Activated CD8-positive, alpha-beta T cell treated with anti-CD3 and anti-CD28 coated beads, Interleukin-2, amount 10 ng/mL, durations not matched to agents 7 days and 5 days (primary cell): ENCODE data around the gene CLSTN1. TPM values are rescaled to one million over a fixed set of nuclear protein-coding genes. Genes with fewer than 3 reads are reported as not detected.
A peak's percentile ranks its signal among the peaks of the same experiment; 100 is the strongest.
"Not testable (repeated sequence)": the region's sequence is repeated elsewhere in the genome, so short reads cannot be mapped to it uniquely, and the experiment has no call there.

ENCODE experiments used
- ATAC-seq: fragments of 150-1000 bp; cut with Tn5 transposase; one replicate; pipeline ENCODE4 v1.10.0; 2021; ENCODE audit warnings: moderate library complexity
- CTCF ChIA-PET: fragments of 350-600 bp; sonication (Branson Sonifier 250); formaldehyde crosslinking; loops from one replicate; lab custom pipeline; 2021; ENCODE audit warnings: antibody characterized with exemption; lab: Charles Lee
- POLR2A ChIA-PET: fragments of 350-600 bp; sonication (Branson Sonifier 250); formaldehyde crosslinking; loops from one replicate; lab custom pipeline; 2021; ENCODE audit warnings: antibody characterized with exemption; lab: Charles Lee
- DNase-seq: peaks from one replicate; pipeline ENCODE4 v3.0.0-alpha.2; 2020
- H3K27ac Mint-ChIP-seq: one replicate; pipeline ENCODE4 v1.8.0; 2021; ENCODE audit warnings: mild to moderate bottlenecking, mixed read lengths
- H3K27me3 Mint-ChIP-seq: one replicate; pipeline ENCODE4 v1.8.0; 2021; ENCODE audit warnings: low read depth, mixed read lengths
- H3K36me3 Mint-ChIP-seq: one replicate; pipeline ENCODE4 v1.8.0; 2021; ENCODE audit warnings: low read depth, mixed read lengths
- H3K4me1 Mint-ChIP-seq: one replicate; pipeline ENCODE4 v1.8.0; 2021; ENCODE audit warnings: low read depth, mixed read lengths
- H3K4me3 Mint-ChIP-seq: one replicate; pipeline ENCODE4 v1.8.0; 2021; ENCODE audit warnings: mild to moderate bottlenecking, mixed read lengths
- H3K9me3 Mint-ChIP-seq: one replicate; pipeline ENCODE4 v1.8.0; 2022; ENCODE audit warnings: mixed read lengths; ENCODE audit not compliant: insufficient read depth
- total RNA-seq, 2 experiments: library from RNA; stranded (reverse); gene quantifications; one replicate each; pipeline ENCODE4 v1.2.3, GENCODE V29; 2021

CLSTN1 gene
- total RNA-seq, 2 experiments from 2014 or later = 91.1 to 96.8 TPM

- Mint-ChIP-seq H3K4me1 (peaks cover 2% of the 10 kb centered on the region), H3K27me3 (no peaks in the 10 kb centered on the region), H3K9me3 (no peaks in the 10 kb centered on the region), H3K4me3 (no peak overlapping the region), H3K36me3 (peaks cover 23% of the 10 kb centered on the region), H3K27ac (no peak overlapping the region)
- ChIA-PET CTCF (no interaction called here), POLR2A (no interaction called here)
- ATAC-seq (no peak), DNase-seq (no peak)
Observed at GRCh38 chr1:9776685-9777084, 47.1 kb downstream of the CLSTN1 start.

- Mint-ChIP-seq H3K4me1 (no peaks in the 10 kb centered on the region), H3K27me3 (no peaks in the 10 kb centered on the region), H3K9me3 (no peaks in the 10 kb centered on the region), H3K36me3 (peaks cover 26% of the 10 kb centered on the region), H3K4me3 (no peak overlapping the region), H3K27ac (no peak overlapping the region)
- ChIA-PET POLR2A (interaction anchor here (0.9 kb wide), 1 partner anchor 121 kb away, joined by 4 read pairs; no protein-coding TSS in a partner anchor), CTCF (interaction anchor here (1.1 to 1.3 kb wide), 2 partner anchors 9 to 160 kb away, joined by 3 read pairs; no protein-coding TSS in a partner anchor)
- DNase-seq (no peak), ATAC-seq (no peak)
Observed at GRCh38 chr1:9774712-9775679, 48.8 kb downstream of the CLSTN1 start.

- POLR2A ChIA-PET = interaction anchor here (0.6 kb wide), 2 partner anchors 9 to 115 kb away, joined by 5 read pairs; no protein-coding TSS in a partner anchor
- DNase-seq = no peak
- ATAC-seq = no peak
- Mint-ChIP-seq H3K4me3 (no peak overlapping the region), H3K27me3 (no peaks in the 10 kb centered on the region), H3K36me3 (peaks cover 24% of the 10 kb centered on the region), H3K27ac (no peak overlapping the region), H3K9me3 (no peaks in the 10 kb centered on the region), H3K4me1 (peaks cover 10% of the 10 kb centered on the region)
- CTCF ChIA-PET = no interaction called here
Observed at GRCh38 chr1:9770298-9770697, 53.5 kb downstream of the CLSTN1 start.

- ChIA-PET CTCF (no interaction called here), POLR2A (no interaction called here)
- peaks cover 26% of the 10 kb centered on the region for H3K36me3 Mint-ChIP-seq
- H3K4me1 Mint-ChIP-seq = peaks cover 14% of the 10 kb centered on the region
- no peak overlapping the region for H3K27ac Mint-ChIP-seq
- no peaks in the 10 kb centered on the region for H3K9me3 Mint-ChIP-seq
- H3K27me3 Mint-ChIP-seq = no peaks in the 10 kb centered on the region
- no peak overlapping the region for H3K4me3 Mint-ChIP-seq
- DNase-seq (no peak), ATAC-seq (no peak)
Observed at GRCh38 chr1:9768983-9769382, 54.8 kb downstream of the CLSTN1 start.

GRCh38 chr1:9767964-9768668 lies 55.6 kb downstream of the CLSTN1 start:
- CTCF ChIA-PET = no interaction called here
- POLR2A ChIA-PET = no interaction called here
- DNase-seq = no peak
- ATAC-seq = peak; percentile 35
- Mint-ChIP-seq H3K4me3 (no peak overlapping the region), H3K9me3 (no peaks in the 10 kb centered on the region), H3K36me3 (peaks cover 28% of the 10 kb centered on the region), H3K27me3 (no peaks in the 10 kb centered on the region), H3K4me1 (peaks cover 17% of the 10 kb centered on the region), H3K27ac (peak overlapping the region; percentile 55)

- H3K4me1 Mint-ChIP-seq = peaks cover 17% of the 10 kb centered on the region
- no peak overlapping the region for H3K4me3 Mint-ChIP-seq
- no peaks in the 10 kb centered on the region for H3K27me3 Mint-ChIP-seq
- ChIA-PET POLR2A (no interaction called here), CTCF (interaction anchor here (1.5 kb wide), 1 partner anchor 17 kb away, joined by 3 read pairs; no protein-coding TSS in a partner anchor)
- DNase-seq (no peak), ATAC-seq (no peak)
- no peaks in the 10 kb centered on the region for H3K9me3 Mint-ChIP-seq
- H3K36me3 Mint-ChIP-seq = peaks cover 20% of the 10 kb centered on the region
- H3K27ac Mint-ChIP-seq = no peak overlapping the region
Observed at GRCh38 chr1:9766759-9767442, 56.9 kb downstream of the CLSTN1 start.

GRCh38 chr1:9764550-9764949 lies 59.2 kb downstream of the CLSTN1 start:
- ATAC-seq = no peak
- no peak overlapping the region for H3K4me3 Mint-ChIP-seq
- no peaks in the 10 kb centered on the region for H3K27me3 Mint-ChIP-seq
- H3K9me3 Mint-ChIP-seq = no peaks in the 10 kb centered on the region
- peaks cover 21% of the 10 kb centered on the region for H3K36me3 Mint-ChIP-seq
- DNase-seq = no peak
- peak overlapping the region; percentile 49 for H3K27ac Mint-ChIP-seq
- H3K4me1 Mint-ChIP-seq = peaks cover 17% of the 10 kb centered on the region
- POLR2A ChIA-PET = interaction anchor here (1.0 kb wide), 1 partner anchor 135 kb away, joined by 4 read pairs; no protein-coding TSS in a partner anchor
- CTCF ChIA-PET = no interaction called here

GRCh38 chr1:9763914-9764313 lies 59.9 kb downstream of the CLSTN1 start:
- no peaks in the 10 kb centered on the region for H3K9me3 Mint-ChIP-seq
- CTCF ChIA-PET = no interaction called here

GRCh38 chr1:9762446-9762845 lies 61.3 kb downstream of the CLSTN1 start:
- H3K27ac Mint-ChIP-seq, DNase-seq, H3K9me3 Mint-ChIP-seq, POLR2A ChIA-PET, H3K27me3 Mint-ChIP-seq, ATAC-seq, H3K4me1 Mint-ChIP-seq, H3K4me3 Mint-ChIP-seq: not testable (repeated sequence)
- CTCF ChIA-PET = interaction anchor here (0.6 kb wide), 1 partner anchor 134 kb away, joined by 3 read pairs; no protein-coding TSS in a partner anchor
- peaks cover 16% of the 10 kb centered on the region for H3K36me3 Mint-ChIP-seq

More at GRCh38 chr1:9763914-9764313, 59.9 kb downstream of the CLSTN1 start:
- ATAC-seq (no peak), DNase-seq (no peak)
- peaks cover 16% of the 10 kb centered on the region for H3K36me3 Mint-ChIP-seq
- H3K4me3 Mint-ChIP-seq = no peak overlapping the region
- H3K27me3 Mint-ChIP-seq = no peaks in the 10 kb centered on the region
- POLR2A ChIA-PET = interaction anchor here (1.0 kb wide), 1 partner anchor 135 kb away, joined by 4 read pairs; no protein-coding TSS in a partner anchor
- H3K27ac Mint-ChIP-seq = no peak overlapping the region
- H3K4me1 Mint-ChIP-seq = peaks cover 11% of the 10 kb centered on the region

GRCh38 chr1:9761855-9762254 lies 61.9 kb downstream of the CLSTN1 start:
- H3K27me3 Mint-ChIP-seq = no peaks in the 10 kb centered on the region
- peaks cover 16% of the 10 kb centered on the region for H3K36me3 Mint-ChIP-seq
- H3K4me3 Mint-ChIP-seq = no peak overlapping the region
- DNase-seq (no peak), ATAC-seq (no peak)
- H3K4me1 Mint-ChIP-seq = peaks cover 7% of the 10 kb centered on the region
- no peak overlapping the region for H3K27ac Mint-ChIP-seq
- H3K9me3 Mint-ChIP-seq = no peaks in the 10 kb centered on the region
- CTCF ChIA-PET = no interaction called here
- POLR2A ChIA-PET = no interaction called here

GRCh38 chr1:9760824-9761223 lies 62.9 kb downstream of the CLSTN1 start:
- CTCF ChIA-PET = interaction anchor here (1.7 kb wide), 1 partner anchor 100 kb away, joined by 4 read pairs; no protein-coding TSS in a partner anchor
- Mint-ChIP-seq H3K36me3 (peaks cover 16% of the 10 kb centered on the region), H3K27ac (peak overlapping the region; percentile 14), H3K27me3 (no peaks in the 10 kb centered on the region), H3K9me3 (no peaks in the 10 kb centered on the region), H3K4me1 (peaks cover 7% of the 10 kb centered on the region), H3K4me3 (no peak overlapping the region)
- no peak for ATAC-seq
- POLR2A ChIA-PET = interaction anchor here (0.5 kb wide), 1 partner anchor 24 kb away, joined by 3 read pairs; no protein-coding TSS in a partner anchor
- DNase-seq = no peak
